Measurements from ENCODE around the gene CCL11. TPM values are rescaled to one million over a fixed set of nuclear protein-coding genes. Genes with fewer than 3 reads are reported as not detected.

CCL11 gene
- total RNA-seq, 1 donor from 2014 or later = not detected

DNA sequence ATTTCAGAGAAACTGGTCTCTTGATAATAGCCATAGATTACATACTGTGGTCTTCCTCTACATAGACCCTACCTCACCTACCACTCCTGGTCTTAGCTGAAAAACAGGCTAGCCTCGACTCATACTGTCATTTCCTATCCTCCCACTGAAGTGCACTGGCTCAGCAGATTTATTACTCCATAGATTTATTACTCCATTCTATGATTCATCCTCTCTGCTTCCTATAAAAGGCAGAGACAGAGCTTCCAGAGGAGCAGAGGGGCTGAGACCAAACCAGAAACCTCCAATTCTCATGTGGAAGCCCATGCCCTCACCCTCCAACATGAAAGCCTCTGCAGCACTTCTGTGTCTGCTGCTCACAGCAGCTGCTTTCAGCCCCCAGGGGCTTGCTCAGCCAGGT lies 15.6 kb upstream of the CCL11 start, which contains the start of gene CCL7:
TSS of gene CCL7 (plus strand) at position 253 of the 400 bp plus-strand sequence. CDS start at position 323, 70 bp downstream.
- Mint-ChIP-seq H3K36me3 (no peaks in the 10 kb centered on the region), H3K4me1 (peaks cover under 1% of the 10 kb centered on the region), H3K27me3 (ENCODE audit: insufficient read depth, low read depth) (peaks cover 2% of the 10 kb centered on the region), H3K9me3 (no peaks in the 10 kb centered on the region), H3K27ac (no peak within 1 kb of the TSS), H3K4me3 (no peak within 1 kb of the TSS)
- Histone ChIP-seq H3K27me3 (no peaks in the 10 kb centered on the region), H2AFZ (replicated peaks) (no peak within 1 kb of the TSS), H3K4me2 (no peak within 1 kb of the TSS), H3K4me1 (no peaks in the 10 kb centered on the region), H3K36me3 (no peaks in the 10 kb centered on the region), H3K9ac (no peak within 1 kb of the TSS), H3K79me2 (ENCODE audit: low read depth) (no peaks in the 10 kb centered on the region), H3F3A (ENCODE audit: low read depth) (no peaks in the 10 kb centered on the region), H3K9me3 (ENCODE audit: low read depth) (no peaks in the 10 kb centered on the region), H3K27ac (no peak within 1 kb of the TSS), H3K4me3 (no peak within 1 kb of the TSS), H4K20me1 (ENCODE audit: low read depth) (no peaks in the 10 kb centered on the region)
- DNase-seq (ENCODE audit: low spot score) = no peak
- TF ChIP-seq EZH2 (IDR thresholded peaks at IDR 0.05) = no peak
- TF ChIP-seq, protein P1, sequence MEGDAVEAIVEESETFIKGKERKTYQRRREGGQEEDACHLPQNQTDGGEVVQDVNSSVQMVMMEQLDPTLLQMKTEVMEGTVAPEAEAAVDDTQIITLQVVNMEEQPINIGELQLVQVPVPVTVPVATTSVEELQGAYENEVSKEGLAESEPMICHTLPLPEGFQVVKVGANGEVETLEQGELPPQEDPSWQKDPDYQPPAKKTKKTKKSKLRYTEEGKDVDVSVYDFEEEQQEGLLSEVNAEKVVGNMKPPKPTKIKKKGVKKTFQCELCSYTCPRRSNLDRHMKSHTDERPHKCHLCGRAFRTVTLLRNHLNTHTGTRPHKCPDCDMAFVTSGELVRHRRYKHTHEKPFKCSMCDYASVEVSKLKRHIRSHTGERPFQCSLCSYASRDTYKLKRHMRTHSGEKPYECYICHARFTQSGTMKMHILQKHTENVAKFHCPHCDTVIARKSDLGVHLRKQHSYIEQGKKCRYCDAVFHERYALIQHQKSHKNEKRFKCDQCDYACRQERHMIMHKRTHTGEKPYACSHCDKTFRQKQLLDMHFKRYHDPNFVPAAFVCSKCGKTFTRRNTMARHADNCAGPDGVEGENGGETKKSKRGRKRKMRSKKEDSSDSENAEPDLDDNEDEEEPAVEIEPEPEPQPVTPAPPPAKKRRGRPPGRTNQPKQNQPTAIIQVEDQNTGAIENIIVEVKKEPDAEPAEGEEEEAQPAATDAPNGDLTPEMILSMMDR (IDR thresholded peaks at IDR 0.05) = no peak

DNA sequence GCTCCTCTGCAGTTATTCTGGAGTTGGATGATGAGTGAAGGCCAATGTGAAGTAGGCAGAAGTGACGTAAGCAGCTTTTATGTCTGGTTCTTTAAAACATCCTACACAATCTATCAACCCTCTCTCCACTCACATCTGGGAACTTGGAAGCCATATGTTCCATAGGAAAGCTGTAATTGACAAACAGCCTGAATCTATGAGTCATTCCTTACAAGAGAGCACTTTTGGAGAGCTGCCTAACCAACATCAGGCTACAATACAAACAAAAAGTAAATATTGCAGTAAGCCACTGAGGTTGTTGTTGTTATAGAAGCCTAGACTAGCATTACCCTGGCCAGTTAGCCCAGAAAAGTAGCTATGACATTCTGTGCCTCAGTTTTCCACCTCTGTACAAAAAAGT lies 9.7 kb upstream of the CCL11 start:
- Mint-ChIP-seq H3K4me1 (no peaks in the 10 kb centered on the region), H3K9me3 (peaks cover 2% of the 10 kb centered on the region), H3K27me3 (ENCODE audit: insufficient read depth, low read depth) (peaks cover 2% of the 10 kb centered on the region), H3K27ac (no peak overlapping the region), H3K4me3 (no peak overlapping the region), H3K36me3 (no peaks in the 10 kb centered on the region)
- H4K20me1 ChIP-seq (ENCODE audit: low read depth) = no peaks in the 10 kb centered on the region
- no peaks in the 10 kb centered on the region for H3K36me3 ChIP-seq
- H3F3A ChIP-seq (ENCODE audit: low read depth) = no peaks in the 10 kb centered on the region
- no peaks in the 10 kb centered on the region for H3K4me1 ChIP-seq
- H2AFZ ChIP-seq (replicated peaks) = no peak overlapping the region
- H3K9me3 ChIP-seq (ENCODE audit: low read depth) = no peaks in the 10 kb centered on the region
- H3K27ac ChIP-seq = no peak overlapping the region
- no peak for TF ChIP-seq EZH2 (IDR thresholded peaks at IDR 0.05)
- TF ChIP-seq EZH2phosphoT487 (IDR thresholded peaks at IDR 0.05) = no peak
- TF ChIP-seq, protein P1 (IDR thresholded peaks at IDR 0.05) = no peak
- no peak overlapping the region for H3K4me2 ChIP-seq
- no peak overlapping the region for H3K4me3 ChIP-seq
- H3K9ac ChIP-seq = no peak overlapping the region
- H3K27me3 ChIP-seq = no peaks in the 10 kb centered on the region
- no peak for DNase-seq (ENCODE audit: low spot score)
- H3K79me2 ChIP-seq (ENCODE audit: low read depth) = no peaks in the 10 kb centered on the region

DNA sequence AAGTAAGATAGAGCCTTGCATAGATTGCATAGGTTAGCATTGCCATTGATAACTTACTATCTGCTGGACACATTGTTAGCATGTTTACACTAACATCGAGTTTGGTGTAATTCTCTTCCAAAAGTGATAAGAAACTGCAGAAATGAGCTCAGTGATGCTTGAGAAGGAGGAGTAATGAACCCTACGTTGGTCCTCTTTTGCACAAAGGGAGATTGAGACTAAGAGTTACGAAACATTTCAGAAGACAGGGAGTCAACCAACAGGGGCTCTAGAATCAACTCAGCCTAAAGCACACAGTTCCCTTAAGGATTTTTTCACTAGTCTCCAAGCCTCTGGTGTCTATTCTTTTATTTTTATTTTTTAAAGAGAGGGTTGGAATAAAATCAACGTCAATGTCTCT lies 8.7 kb upstream of the CCL11 start:
- Histone ChIP-seq H3K4me3 (no peak overlapping the region), H3F3A (ENCODE audit: low read depth) (no peaks in the 10 kb centered on the region), H3K4me1 (no peaks in the 10 kb centered on the region), H2AFZ (replicated peaks) (no peak overlapping the region), H3K9ac (no peak overlapping the region), H3K27me3 (no peaks in the 10 kb centered on the region), H3K9me3 (ENCODE audit: low read depth) (no peaks in the 10 kb centered on the region), H3K36me3 (no peaks in the 10 kb centered on the region), H3K79me2 (ENCODE audit: low read depth) (no peaks in the 10 kb centered on the region), H3K27ac (no peak overlapping the region), H3K4me2 (no peak overlapping the region), H4K20me1 (ENCODE audit: low read depth) (no peaks in the 10 kb centered on the region)
- no peak for DNase-seq (ENCODE audit: low spot score)
- Mint-ChIP-seq H3K27me3 (ENCODE audit: insufficient read depth, low read depth) (no peaks in the 10 kb centered on the region), H3K4me3 (no peak overlapping the region), H3K27ac (no peak overlapping the region), H3K9me3 (peaks cover 3% of the 10 kb centered on the region), H3K4me1 (no peaks in the 10 kb centered on the region), H3K36me3 (no peaks in the 10 kb centered on the region)
- TF ChIP-seq EZH2 (IDR thresholded peaks at IDR 0.05) (no peak), EZH2phosphoT487 (IDR thresholded peaks at IDR 0.05) (no peak)
- TF ChIP-seq, protein P1 (IDR thresholded peaks at IDR 0.05) = no peak
